IgD-negative memory B cell (primary cell): ENCODE measurements around the gene PPARD. TPM values are rescaled to one million over a fixed set of nuclear protein-coding genes. Genes with fewer than 3 reads are reported as not detected.
A peak's percentile ranks its signal among the peaks of the same experiment; 100 is the strongest.
"Not testable (repeated sequence)": the region's sequence is repeated elsewhere in the genome, so short reads cannot be mapped to it uniquely, and the experiment has no call there.

Experiments used
- H3K27ac Mint-ChIP-seq, 3 donors: one replicate each; pipeline ENCODE4 v1.8.0; 2020 to 2022; ENCODE audit warnings: mild to moderate bottlenecking in 3 of 3, mixed read lengths in 3 of 3, moderate library complexity in 1 of 3
- H3K27me3 Mint-ChIP-seq: one replicate; pipeline ENCODE4 v1.8.0; 2021; ENCODE audit warnings: mixed read lengths
- H3K36me3 Mint-ChIP-seq: one replicate; pipeline ENCODE4 v1.8.0; 2020; ENCODE audit warnings: mild to moderate bottlenecking, mixed read lengths
- H3K4me1 Mint-ChIP-seq, 3 donors: one replicate each; pipeline ENCODE4 v1.8.0; 2020 to 2022; ENCODE audit warnings: mixed read lengths in 3 of 3, mild to moderate bottlenecking in 1 of 3
- H3K4me3 Mint-ChIP-seq, 4 donors: one replicate each; pipeline ENCODE4 v1.8.0; 2020 to 2022; ENCODE audit warnings: mild to moderate bottlenecking in 4 of 4, mixed read lengths in 4 of 4, moderate library complexity in 3 of 4
- H3K9me3 Mint-ChIP-seq, 3 donors: one replicate each; pipeline ENCODE4 v1.8.0; 2020 to 2021; ENCODE audit warnings: mixed read lengths in 3 of 3, mild to moderate bottlenecking in 1 of 3
- polyA plus RNA-seq: library from polyadenylated mRNA; unstranded; fragments of 300-500 nt; fragmentation: Illumina TruSeq; gene quantifications from one replicate; pipeline ENCODE4 v1.2.3, GENCODE V29; 2021

PPARD gene
- polyA plus RNA-seq, 1 donor from 2014 or later: 8.4 TPM

DNA sequence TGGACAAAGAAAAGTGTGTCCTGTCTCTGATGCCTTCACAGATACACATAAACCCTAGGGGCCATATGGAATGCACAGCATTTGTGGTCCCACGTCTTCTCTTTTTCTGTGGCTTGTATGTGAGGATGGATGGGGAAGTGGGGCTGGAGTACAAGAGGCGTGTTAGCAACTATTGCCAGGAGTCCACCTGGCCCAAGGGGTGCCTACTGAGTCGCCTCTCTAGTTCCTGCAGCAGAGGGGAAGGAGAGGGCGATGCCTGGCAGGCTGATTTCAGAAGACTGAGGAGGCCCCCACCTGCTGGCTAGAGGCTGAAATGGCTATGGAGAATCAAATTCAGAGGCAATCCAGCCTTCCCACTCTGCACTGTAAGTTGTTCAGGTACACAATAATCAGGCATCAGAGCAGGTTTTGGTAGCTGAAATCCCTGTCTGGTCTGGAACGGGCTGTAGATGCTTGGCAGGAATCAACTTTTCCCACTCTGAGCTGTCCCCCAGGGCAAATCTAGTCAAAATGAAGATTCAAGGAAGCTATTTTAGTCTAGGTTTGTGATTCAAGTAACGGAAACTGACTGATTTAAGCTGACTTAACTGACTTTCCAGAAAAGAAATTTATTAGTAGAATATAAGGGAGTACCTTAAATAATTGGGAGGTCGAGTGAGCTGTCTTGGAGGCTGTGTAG is 14.9 kb upstream of the PPARD start:
- H3K9me3 Mint-ChIP-seq: no peaks in the 10 kb centered on the region
- no peaks in the 10 kb centered on the region for H3K27me3 Mint-ChIP-seq
- peak overlapping the region in 2 of 3 donors; percentile 4 for H3K27ac Mint-ChIP-seq
- H3K4me3 Mint-ChIP-seq: peak overlapping the region in 1 of 4 donors; percentile 14
- peaks cover 5% of the 10 kb centered on the region for H3K36me3 Mint-ChIP-seq
- H3K4me1 Mint-ChIP-seq: peaks cover 7 to 15% (median 13%) of the 10 kb centered on the region in 3 donors

DNA sequence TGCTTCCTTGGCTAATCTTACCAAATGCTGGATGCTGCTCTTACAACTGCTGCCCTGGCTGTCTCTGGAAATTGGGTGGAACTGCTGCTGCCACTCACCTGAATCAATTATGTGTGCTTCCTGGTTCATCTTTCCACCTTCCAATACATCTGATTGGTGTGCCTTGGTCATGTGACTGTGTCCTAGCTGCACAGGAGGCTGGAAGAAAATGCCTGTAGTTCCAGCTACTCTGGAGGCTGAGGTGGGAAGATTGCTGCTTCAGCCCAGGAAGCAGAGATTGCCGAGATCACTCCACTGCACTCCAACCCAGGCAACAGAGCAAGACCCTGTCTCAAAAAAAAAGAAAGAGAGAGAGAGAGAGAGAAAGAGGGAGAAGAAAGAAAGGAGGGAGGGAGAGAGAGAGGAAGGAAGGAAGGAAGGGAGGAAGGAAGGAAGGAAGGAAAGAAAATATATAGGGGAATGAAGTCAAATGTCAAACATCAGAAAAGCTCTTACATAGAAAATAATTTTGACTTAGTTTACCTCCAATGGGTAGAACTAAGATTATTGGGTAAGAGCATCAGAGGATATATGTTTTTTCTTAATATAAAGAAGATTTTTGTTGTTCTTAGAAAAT is 14.1 kb upstream of the PPARD start:
- H3K27me3 Mint-ChIP-seq: no peaks in the 10 kb centered on the region
- H3K27ac Mint-ChIP-seq: no peak overlapping the region
- peaks cover 4% of the 10 kb centered on the region for H3K36me3 Mint-ChIP-seq
- peaks cover 7 to 13% (median 11%) of the 10 kb centered on the region in 3 donors for H3K4me1 Mint-ChIP-seq
- H3K9me3 Mint-ChIP-seq: no peaks in the 10 kb centered on the region
- H3K4me3 Mint-ChIP-seq: no peak overlapping the region

DNA sequence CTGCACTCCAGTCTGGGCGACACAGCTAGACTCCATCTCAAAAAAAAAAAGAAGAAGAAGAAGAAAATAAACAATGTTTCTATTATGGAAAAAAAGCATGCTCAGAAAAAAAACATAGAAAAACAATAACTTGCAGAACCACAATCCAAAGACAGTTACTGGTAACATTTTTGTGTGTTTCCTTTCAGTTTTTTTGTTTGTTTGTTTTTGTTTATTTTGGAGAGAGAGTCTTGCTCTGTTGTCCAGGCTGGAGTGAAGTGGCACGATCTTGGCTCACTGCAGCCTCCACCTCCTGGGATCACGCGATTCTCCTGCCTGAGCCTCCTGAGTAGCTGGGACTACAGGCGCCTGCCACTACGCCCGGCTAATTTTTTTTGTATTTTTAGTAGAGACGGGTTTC is 13.4 kb upstream of the PPARD start:
- not testable (repeated sequence) for H3K27me3 Mint-ChIP-seq, H3K36me3 Mint-ChIP-seq, H3K9me3 Mint-ChIP-seq, H3K4me3 Mint-ChIP-seq, H3K27ac Mint-ChIP-seq
- peaks cover 7 to 13% (median 11%) of the 10 kb centered on the region in 3 donors for H3K4me1 Mint-ChIP-seq

DNA sequence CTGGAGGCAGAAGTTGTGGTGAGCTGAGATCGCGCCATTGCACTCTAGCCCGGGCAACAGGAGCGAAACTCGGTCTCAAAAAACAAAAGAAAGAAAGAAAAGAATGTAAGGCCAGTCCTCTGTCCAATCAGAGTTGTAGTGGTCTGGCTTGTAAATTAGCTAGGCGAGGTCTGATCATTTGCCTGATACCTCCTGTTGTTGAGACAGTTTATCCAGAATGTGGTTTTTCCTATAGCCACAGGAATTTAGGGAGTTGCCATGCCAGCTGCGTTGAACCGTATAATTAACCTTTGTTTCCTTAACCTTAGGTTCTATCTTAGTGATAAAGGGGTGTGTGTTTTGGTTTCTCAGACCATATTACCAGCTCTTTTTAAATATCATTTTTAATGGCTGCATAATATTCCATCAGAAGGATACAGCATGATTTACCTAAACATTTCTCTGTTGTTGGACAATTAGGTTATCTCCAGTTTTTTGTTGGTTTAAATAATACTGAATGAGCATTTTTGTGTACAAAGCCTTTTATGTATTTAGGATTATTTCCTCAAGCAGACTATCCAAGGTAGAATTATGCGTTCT is 11.7 kb upstream of the PPARD start:
- Mint-ChIP-seq H3K4me1 (peaks cover 7 to 13% (median 13%) of the 10 kb centered on the region in 3 donors), H3K4me3 (no peak overlapping the region), H3K27ac (no peak overlapping the region)

DNA sequence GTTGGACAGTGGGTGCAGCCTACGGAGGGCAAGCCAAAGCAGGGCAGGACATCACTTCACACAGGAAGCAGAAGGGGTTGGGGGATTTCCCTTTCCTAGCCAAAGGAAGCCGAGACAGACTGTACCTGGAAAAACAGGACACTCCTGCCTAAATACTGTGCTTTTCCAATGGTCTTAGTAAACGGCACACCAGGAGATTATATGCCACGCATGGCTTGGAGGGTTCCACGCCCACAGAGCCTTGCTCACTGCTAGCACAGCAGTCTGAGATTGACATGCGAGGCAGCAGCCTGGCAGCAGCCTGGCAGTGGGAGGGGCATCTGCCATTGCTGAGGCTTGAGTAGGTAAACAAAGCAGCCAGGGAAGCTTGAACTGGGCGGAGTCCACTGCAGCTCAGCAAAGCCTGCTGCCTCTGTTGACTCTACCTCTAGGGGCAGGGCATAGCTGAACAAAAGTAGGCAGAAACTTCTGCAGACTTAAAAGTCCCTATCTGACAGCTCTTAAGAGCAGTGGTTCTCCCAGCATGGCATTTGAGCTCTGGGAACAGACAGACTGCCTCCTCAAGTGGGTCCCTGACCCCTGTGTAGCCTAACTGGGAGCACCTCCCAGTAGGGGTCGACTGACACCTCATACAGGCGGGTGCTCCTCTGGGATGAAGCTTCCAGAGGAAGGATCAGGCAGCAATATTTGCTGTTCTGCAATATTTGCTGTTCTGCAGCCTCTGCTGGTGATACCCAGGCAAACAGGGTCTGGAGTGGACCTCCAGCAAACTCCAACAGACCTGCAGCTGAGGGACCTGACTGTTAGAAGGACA is 10.1 kb upstream of the PPARD start:
- H3K4me3 Mint-ChIP-seq: not testable (repeated sequence)

More for the DNA sequence above, 11.7 kb upstream of the PPARD start:
- Mint-ChIP-seq H3K27me3 (no peaks in the 10 kb centered on the region), H3K9me3 (peaks cover 0 to 6% (median 3%) of the 10 kb centered on the region in 3 donors), H3K36me3 (peaks cover 4% of the 10 kb centered on the region)

DNA sequence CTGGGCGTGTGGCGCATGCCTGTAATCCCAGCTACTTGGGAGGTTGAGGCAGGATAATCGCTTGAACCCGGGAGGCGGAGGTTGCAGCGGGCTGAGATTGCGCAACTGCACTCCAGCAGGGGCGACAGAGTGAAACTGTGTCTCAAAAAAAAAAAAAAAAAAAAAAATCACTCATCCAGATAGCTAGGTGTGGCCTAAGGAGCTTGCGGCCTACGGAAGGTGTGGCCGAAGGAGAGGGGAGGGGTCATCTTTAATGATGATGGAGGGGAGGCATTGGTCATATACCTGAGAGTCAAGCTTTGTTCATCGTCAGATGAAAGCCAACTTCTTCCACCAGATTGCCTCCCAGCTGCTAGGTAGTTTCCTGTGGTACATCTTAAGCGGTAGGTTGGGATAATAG is 801 bp upstream of the PPARD start:
- Mint-ChIP-seq H3K27me3 (no peaks in the 10 kb centered on the region), H3K4me1 (peaks cover 22 to 39% (median 31%) of the 10 kb centered on the region in 3 donors), H3K36me3 (peaks cover 4% of the 10 kb centered on the region), H3K27ac (peak overlapping the region in 2 of 3 donors; percentile 52), H3K4me3 (peak overlapping the region in 2 of 4 donors; percentile 17 to 79), H3K9me3 (no peaks in the 10 kb centered on the region)

More for the DNA sequence above, 10.1 kb upstream of the PPARD start:
- H3K36me3 Mint-ChIP-seq, H3K27ac Mint-ChIP-seq, H3K9me3 Mint-ChIP-seq, H3K27me3 Mint-ChIP-seq: not testable (repeated sequence)
- peaks cover 9 to 13% (median 12%) of the 10 kb centered on the region in 3 donors for H3K4me1 Mint-ChIP-seq

DNA sequence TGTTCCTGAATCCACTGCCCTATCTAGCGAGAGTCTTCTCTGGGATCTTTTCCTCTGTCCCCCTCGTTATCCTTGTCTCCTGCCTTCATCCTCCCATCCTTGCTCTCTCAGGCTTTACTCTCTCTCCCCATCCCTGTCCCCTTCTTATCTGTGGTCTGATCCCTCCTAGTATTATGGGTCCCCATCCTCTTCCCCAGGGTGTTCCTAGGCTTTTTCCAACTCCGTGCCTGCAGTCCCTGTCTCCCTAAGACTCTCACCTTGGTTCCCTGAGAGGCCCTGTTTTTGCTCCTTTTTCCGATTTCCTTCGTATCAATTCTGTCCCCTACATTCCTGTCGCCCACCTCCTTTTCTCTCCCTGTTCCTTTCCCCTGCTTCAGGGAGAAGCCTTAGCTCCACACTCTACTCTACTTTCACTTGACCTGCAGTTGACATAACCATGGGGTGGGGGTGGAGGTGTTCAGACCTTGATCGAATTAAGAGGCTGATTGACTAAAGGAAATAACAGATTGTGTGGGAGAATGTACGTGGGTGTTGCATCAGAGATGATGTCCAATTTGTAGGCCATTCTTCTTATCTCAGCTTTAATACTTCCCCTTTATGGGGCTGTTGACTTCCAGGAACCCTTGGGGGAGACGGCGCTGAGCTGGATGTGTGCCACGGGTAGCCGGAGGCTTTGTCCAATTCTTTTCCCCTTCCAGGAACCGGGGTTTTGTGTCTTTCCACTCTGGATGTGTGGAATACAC is 905 bp downstream of the PPARD start:
- Mint-ChIP-seq H3K27ac (peak overlapping the region; percentile 52 to 94 (median 93)), H3K9me3 (no peaks in the 10 kb centered on the region), H3K36me3 (peaks cover 5% of the 10 kb centered on the region), H3K27me3 (no peaks in the 10 kb centered on the region), H3K4me1 (peaks cover 19 to 39% (median 30%) of the 10 kb centered on the region in 3 donors), H3K4me3 (peak overlapping the region; percentile 79 to 95 (median 89))

DNA sequence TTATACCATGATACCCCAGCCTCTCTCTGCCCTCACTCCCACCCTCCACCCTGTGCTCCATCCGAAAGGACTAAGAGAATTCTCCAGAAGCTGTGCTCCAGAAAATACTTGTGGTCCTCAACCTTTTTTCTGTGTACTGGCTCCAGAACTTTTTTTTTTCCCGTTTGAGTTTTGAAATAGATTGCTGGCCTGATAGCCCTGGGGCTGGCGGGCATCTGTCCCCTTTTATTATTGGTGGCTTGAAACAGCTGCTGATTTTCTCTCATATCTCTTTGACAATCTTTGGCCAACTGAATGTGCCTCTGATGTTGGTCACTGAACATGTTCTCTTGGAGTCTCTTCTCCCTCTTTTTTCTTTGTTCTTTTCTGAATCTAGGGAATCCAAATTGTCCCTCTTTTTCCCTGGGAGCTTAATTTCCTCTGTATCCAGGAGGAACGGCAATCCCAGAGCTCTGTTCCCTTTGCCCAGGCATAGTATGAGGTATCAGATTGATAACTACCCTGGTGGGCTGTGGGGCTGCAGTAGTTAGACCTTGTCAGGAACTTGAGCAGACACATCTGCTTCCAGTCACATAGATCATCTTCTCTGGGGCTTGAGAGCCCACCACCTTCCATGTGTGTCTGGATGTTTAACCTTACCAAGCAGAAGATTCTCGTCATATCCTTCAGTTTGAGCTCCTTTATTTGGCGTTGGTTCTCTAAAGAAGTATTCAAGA is 1.6 kb downstream of the PPARD start:
- peaks cover 24 to 43% (median 36%) of the 10 kb centered on the region in 3 donors for H3K4me1 Mint-ChIP-seq
- H3K36me3 Mint-ChIP-seq: peaks cover 9% of the 10 kb centered on the region
- H3K27ac Mint-ChIP-seq: peak overlapping the region in 2 of 3 donors; percentile 52 to 94
- H3K27me3 Mint-ChIP-seq: no peaks in the 10 kb centered on the region
- H3K9me3 Mint-ChIP-seq: no peaks in the 10 kb centered on the region
- peak overlapping the region; percentile 79 to 95 (median 89) for H3K4me3 Mint-ChIP-seq

DNA sequence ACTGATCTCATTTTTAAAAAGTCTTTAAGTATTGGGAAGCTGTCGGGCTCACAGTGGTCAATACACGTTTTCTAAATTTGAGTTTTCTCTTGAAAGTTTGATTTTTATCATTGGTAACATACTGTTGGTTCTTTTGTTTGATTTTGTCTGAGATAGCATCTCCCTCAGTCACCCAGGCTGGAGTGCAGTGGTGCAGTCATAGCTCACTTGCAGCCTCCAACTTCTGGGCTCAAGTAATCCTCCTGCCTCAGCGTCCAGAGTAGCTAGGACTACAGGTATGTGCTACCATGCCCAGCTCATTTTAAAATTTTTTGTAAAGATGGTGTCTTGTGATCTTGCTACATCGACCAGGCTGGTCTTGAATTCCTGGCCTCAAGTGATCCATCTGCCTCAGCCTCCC is 9.1 kb downstream of the PPARD start:
- Mint-ChIP-seq H3K27ac (peak overlapping the region in 1 of 3 donors; percentile 23), H3K4me1 (peaks cover 20 to 34% (median 22%) of the 10 kb centered on the region in 3 donors)

DNA sequence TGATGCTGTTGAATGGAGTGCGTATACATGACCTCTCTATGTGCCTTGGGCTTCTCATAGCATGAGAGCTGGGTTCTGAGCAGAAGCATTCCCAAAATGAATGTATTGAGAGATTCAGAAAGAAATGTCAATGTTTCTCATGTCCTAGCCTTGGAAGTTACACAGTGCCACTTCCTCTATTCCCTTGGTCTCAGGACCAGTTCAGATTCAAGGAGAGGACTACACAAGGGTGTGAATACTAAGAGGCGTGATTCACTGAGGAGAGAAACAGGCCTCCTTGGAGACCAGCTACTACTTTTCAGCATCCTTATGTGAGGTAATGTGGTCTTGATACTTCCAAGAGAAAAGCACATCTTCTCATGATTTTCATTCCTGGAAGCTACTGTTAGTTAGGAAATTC is 10.4 kb downstream of the PPARD start:
- Mint-ChIP-seq H3K9me3 (no peaks in the 10 kb centered on the region), H3K4me1 (peaks cover 22 to 32% (median 22%) of the 10 kb centered on the region in 3 donors), H3K4me3 (no peak overlapping the region), H3K27me3 (no peaks in the 10 kb centered on the region), H3K36me3 (peaks cover 18% of the 10 kb centered on the region), H3K27ac (peak overlapping the region in 1 of 3 donors; percentile 46)

More for the DNA sequence above, 9.1 kb downstream of the PPARD start:
- Mint-ChIP-seq H3K36me3 (peaks cover 18% of the 10 kb centered on the region), H3K27me3 (no peaks in the 10 kb centered on the region), H3K4me3 (no peak overlapping the region), H3K9me3 (no peaks in the 10 kb centered on the region)

DNA sequence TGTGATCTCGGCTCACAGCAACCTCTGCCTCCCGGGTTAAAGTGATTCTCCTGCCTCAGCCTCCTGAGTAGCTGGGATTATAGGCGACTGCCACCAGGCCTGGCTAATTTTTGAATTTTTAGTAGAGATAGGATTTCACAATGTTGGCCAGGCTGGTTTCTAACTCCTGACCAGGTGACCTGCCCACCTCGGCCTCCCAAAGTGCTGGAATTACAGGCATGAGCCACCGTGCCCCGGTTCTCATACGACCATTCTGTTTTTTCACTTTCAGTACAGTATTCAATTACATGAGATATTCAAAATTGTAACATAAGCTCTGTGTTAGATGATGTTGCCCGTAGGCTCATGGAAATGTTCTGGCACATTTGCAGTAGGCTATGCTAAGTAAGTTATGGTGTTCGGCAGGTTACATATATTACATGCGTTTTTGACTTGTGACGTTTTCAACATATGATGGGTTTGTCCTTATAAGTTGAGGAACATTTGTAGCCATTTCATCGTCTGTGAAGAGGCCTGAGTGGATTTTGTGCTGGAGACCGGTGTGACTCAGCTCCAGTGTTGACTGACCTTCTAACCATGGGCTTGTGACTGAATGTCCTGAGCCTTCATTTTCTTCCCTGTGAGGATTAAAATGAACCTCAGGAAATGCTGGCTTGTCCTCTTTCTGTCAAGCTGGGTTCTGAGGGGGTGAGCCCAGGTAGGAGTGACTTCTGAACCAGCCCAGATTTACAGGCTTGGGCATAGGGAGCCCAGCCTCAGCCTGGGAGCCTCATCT is 12.2 kb downstream of the PPARD start:
- no peaks in the 10 kb centered on the region for H3K27me3 Mint-ChIP-seq
- no peak overlapping the region for H3K27ac Mint-ChIP-seq
- peaks cover 11 to 22% (median 13%) of the 10 kb centered on the region in 3 donors for H3K4me1 Mint-ChIP-seq
- peaks cover 18% of the 10 kb centered on the region for H3K36me3 Mint-ChIP-seq
- H3K4me3 Mint-ChIP-seq: no peak overlapping the region
- no peaks in the 10 kb centered on the region for H3K9me3 Mint-ChIP-seq

DNA sequence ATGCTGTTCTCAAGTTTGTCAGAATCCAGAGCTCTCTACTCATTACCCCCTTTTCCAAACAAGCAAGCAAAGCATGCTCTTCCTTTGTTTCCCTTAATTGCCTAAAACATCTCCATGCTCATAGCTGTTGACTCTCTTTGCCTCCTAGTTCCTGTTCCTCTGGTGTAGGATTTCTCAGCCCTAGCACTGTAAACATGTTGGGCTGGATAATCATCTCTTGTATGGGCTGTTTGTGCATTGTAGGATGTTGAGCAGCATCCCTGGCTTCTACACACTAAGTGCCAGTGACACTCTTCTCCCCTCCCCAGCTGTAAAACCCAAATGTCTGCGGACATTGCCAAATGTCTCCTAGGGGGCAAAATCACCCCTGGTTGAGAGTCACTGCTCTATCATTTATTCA is 14.0 kb downstream of the PPARD start:
- peak overlapping the region in 1 of 3 donors; percentile 1 for H3K27ac Mint-ChIP-seq
- no peaks in the 10 kb centered on the region for H3K27me3 Mint-ChIP-seq
- no peaks in the 10 kb centered on the region for H3K9me3 Mint-ChIP-seq
- no peak overlapping the region for H3K4me3 Mint-ChIP-seq
- H3K4me1 Mint-ChIP-seq: peaks cover 4 to 15% (median 9%) of the 10 kb centered on the region in 3 donors
- H3K36me3 Mint-ChIP-seq: peaks cover 13% of the 10 kb centered on the region

DNA sequence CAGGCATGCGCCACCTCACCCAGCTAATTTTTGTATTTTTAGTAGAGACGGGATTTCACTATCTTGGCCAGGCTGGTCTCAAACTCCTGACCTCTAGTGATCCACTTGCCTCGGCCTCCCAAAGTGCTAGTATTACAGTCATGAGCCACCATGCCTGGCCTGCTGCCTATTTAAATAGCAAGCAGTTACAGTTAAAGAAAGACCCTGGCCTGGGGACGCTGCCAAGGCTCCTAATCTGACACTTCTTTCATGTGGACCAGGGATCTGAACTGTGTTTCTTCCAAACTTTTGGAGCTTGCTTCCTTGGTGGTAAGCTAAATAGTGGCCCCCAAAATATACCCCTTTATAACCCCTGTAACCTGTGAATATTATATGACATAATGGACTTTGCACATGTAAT is 15.3 kb downstream of the PPARD start:
- H3K9me3 Mint-ChIP-seq: no peaks in the 10 kb centered on the region
- peaks cover 13% of the 10 kb centered on the region for H3K36me3 Mint-ChIP-seq
- peak overlapping the region in 1 of 3 donors; percentile 89 for H3K27ac Mint-ChIP-seq
- H3K4me3 Mint-ChIP-seq: no peak overlapping the region
- peaks cover 8 to 19% (median 11%) of the 10 kb centered on the region in 3 donors for H3K4me1 Mint-ChIP-seq
- no peaks in the 10 kb centered on the region for H3K27me3 Mint-ChIP-seq
